Camera-type eye (tissue), 1 donor: ENCODE measurements around the gene MAGEB6. TPM values are rescaled to one million over a fixed set of nuclear protein-coding genes. Genes with fewer than 3 reads are reported as not detected.

Source experiments
- total RNA-seq: library from RNA; depleted of rRNA; stranded (reverse); fragments of >200 nt; gene quantifications from one replicate; pipeline ENCODE4 v1.2.3, GENCODE V29; 2014

Gene MAGEB6
- not detected for total RNA-seq

GRCh38 chrX:26192204-26192603, at the start of gene MAGEB6:
Gene MAGEB6 (plus strand): TSS chrX:26192440. CDS start chrX:26193847, 1,407 bp downstream.

GRCh38 chrX:26160301-26160700, 31.9 kb upstream of the MAGEB6 start, which contains the start of gene MAGEB6B:
Gene MAGEB6B (plus strand): TSS chrX:26160601. CDS start chrX:26160601, 0 bp downstream.

GRCh38 chrX:26215869-26216268, 23.6 kb downstream of the MAGEB6 start, which contains the start of gene MAGEB5:
Gene MAGEB5 (plus strand): TSS chrX:26216169. CDS start chrX:26217302, 1,133 bp downstream.

Other genes starting within 250 kb of the MAGEB6 start
- not detected for gene MAGEB18, start 54.1 kb upstream of the MAGEB6 start, total RNA-seq
- gene MAGEB6B, start 31.8 kb upstream of the MAGEB6 start, total RNA-seq, result not detected
- gene MAGEB5, start 23.7 kb downstream of the MAGEB6 start, total RNA-seq, result not detected